Small intestine (tissue), 7 donors: Measurements from ENCODE around the gene UBASH3A. TPM values are rescaled to one million over a fixed set of nuclear protein-coding genes. Genes with fewer than 3 reads are reported as not detected.

ENCODE experiments used
- DNase-seq, 2 donors: peaks; one replicate each; pipeline versions ENCODE4 v3.0.0 to v3.0.0-alpha.2; 2013
- FAIRE-seq: peaks from 2 replicates; lab custom pipeline; 2012; peaks lifted over from hg19 to GRCh38; lab: Jason Lieb, UNC
- H3K27ac ChIP-seq, 3 donors: one replicate each; pipeline ENCODE4 v1.5.1; 2013; ENCODE audit warnings: low read length in 2 of 3, mild to moderate bottlenecking in 2 of 3, control low read depth in 1 of 3, inconsistent platforms in 1 of 3, low read depth in 1 of 3, moderate library complexity in 1 of 3
- H3K27me3 ChIP-seq, 3 donors: one replicate each; pipeline ENCODE4 v1.6.1; 2013; ENCODE audit warnings: low read length in 3 of 3, inconsistent platforms in 1 of 3; ENCODE audit not compliant: control insufficient read depth in 3 of 3, insufficient read depth in 3 of 3
- H3K36me3 ChIP-seq, 3 donors: one replicate each; pipeline ENCODE4 v1.6.1; 2013; ENCODE audit warnings: low read length in 3 of 3, inconsistent platforms in 1 of 3, low read depth in 1 of 3, mild to moderate bottlenecking in 1 of 3, moderate library complexity in 1 of 3; ENCODE audit not compliant: control insufficient read depth in 3 of 3, insufficient read depth in 2 of 3
- H3K4me1 ChIP-seq, 3 donors: one replicate each; pipeline ENCODE4 v1.6.1; 2013; ENCODE audit warnings: low read length in 2 of 3, inconsistent platforms in 1 of 3, low read depth in 1 of 3, mild to moderate bottlenecking in 1 of 3, moderate library complexity in 1 of 3; ENCODE audit not compliant: control insufficient read depth in 3 of 3, insufficient read depth in 2 of 3
- H3K4me3 ChIP-seq, 3 donors: one replicate each; pipeline ENCODE4 v1.5.1; 2013; ENCODE audit warnings: low read length in 3 of 3, control low read depth in 1 of 3, inconsistent platforms in 1 of 3, low read depth in 1 of 3, mild to moderate bottlenecking in 1 of 3, moderate library complexity in 1 of 3
- H3K9me3 ChIP-seq, 2 donors: one replicate each; pipeline ENCODE4 v1.6.1; 2013; ENCODE audit warnings: low read depth in 1 of 2, low read length in 1 of 2; ENCODE audit not compliant: control insufficient read depth in 2 of 2, insufficient read depth in 1 of 2
- WGBS, 3 donors: extraction: QIAGEN DNeasy Blood & Tissue Kit; methylation state at CpG; one replicate each; pipeline ENCODE4 v1.1.7; 2013; 5-methylcytosine and 5-hydroxymethylcytosine counted together
- polyA plus RNA-seq, 4 donors: library from polyadenylated mRNA; stranded (reverse) in 3 of 4; unstranded in 1 of 4; fragments of 200-250 nt in 3 of 4; fragments of 120-200 nt in 1 of 4; gene quantifications; one replicate each; pipeline versions ENCODE4 v1.2.1 to v1.2.3, GENCODE V29; 2013
- donor health status: healthy with polysubstance abuse.
- donor health status: control.
- donor health status: control.
- donor health status: Bipolar disorder and iron deficiency.
- donor health status: healthy.

Gene UBASH3A
- polyA plus RNA-seq, 4 donors: 0.42 to 2.4 (median 0.76) TPM

- FAIRE-seq (no peak), DNase-seq (no peak)
- Histone ChIP-seq H3K4me1 (peaks cover 0 to 39% (median 9%) of the 10 kb centered on the region in 3 donors), H3K36me3 (no peaks in the 10 kb centered on the region), H3K9me3 (peaks cover 0 to 6% of the 10 kb centered on the region in 2 donors), H3K27ac (no peak overlapping the region), H3K27me3 (no peaks in the 10 kb centered on the region), H3K4me3 (no peak overlapping the region)
- WGBS, 3 donors: 78 to 84% (median 79%) methylated on average over 7 of the region's 7 CpGs
Observed at GRCh38 chr21:42478504-42478903, 74.8 kb downstream of the UBASH3A start.

GRCh38 chr21:42479582-42479981, 75.9 kb downstream of the UBASH3A start:
- peaks cover 0 to 31% (median 4%) of the 10 kb centered on the region in 3 donors for H3K4me1 ChIP-seq
- no peak for FAIRE-seq
- H3K27ac ChIP-seq: no peak overlapping the region
- H3K9me3 ChIP-seq: peaks cover 0 to 6% of the 10 kb centered on the region in 2 donors
- H3K27me3 ChIP-seq: no peaks in the 10 kb centered on the region
- no peak overlapping the region for H3K4me3 ChIP-seq
- H3K36me3 ChIP-seq: no peaks in the 10 kb centered on the region
- no peak for DNase-seq
- WGBS, 3 donors: 81 to 89% (median 85%) methylated on average over 5 of the region's 5 CpGs

- no peak for FAIRE-seq
Observed at GRCh38 chr21:42480736-42481135, 77.0 kb downstream of the UBASH3A start.

GRCh38 chr21:42481169-42481568, 77.5 kb downstream of the UBASH3A start:
- WGBS, 3 donors: 89 to 96% (median 93%) methylated on average over 4 of the region's 4 CpGs
- Histone ChIP-seq H3K27ac (no peak overlapping the region), H3K4me3 (no peak overlapping the region), H3K9me3 (peaks cover 0 to 6% of the 10 kb centered on the region in 2 donors), H3K27me3 (no peaks in the 10 kb centered on the region), H3K4me1 (peaks cover 0 to 16% (median 4%) of the 10 kb centered on the region in 3 donors), H3K36me3 (no peaks in the 10 kb centered on the region)
- no peak for DNase-seq
- no peak for FAIRE-seq

More at GRCh38 chr21:42480736-42481135, 77.0 kb downstream of the UBASH3A start:
- H3K4me3 ChIP-seq: no peak overlapping the region
- no peak overlapping the region for H3K27ac ChIP-seq
- no peaks in the 10 kb centered on the region for H3K27me3 ChIP-seq
- peaks cover 0 to 6% of the 10 kb centered on the region in 2 donors for H3K9me3 ChIP-seq
- 91 to 97% (median 94%) methylated on average over 10 of the region's 10 CpGs for WGBS, 3 donors
- no peaks in the 10 kb centered on the region for H3K36me3 ChIP-seq
- DNase-seq: no peak
- peaks cover 0 to 21% (median 4%) of the 10 kb centered on the region in 3 donors for H3K4me1 ChIP-seq

GRCh38 chr21:42484966-42485365, 81.3 kb downstream of the UBASH3A start:
- Histone ChIP-seq H3K27me3 (no peaks in the 10 kb centered on the region), H3K4me3 (no peak overlapping the region), H3K9me3 (peaks cover 0 to 6% of the 10 kb centered on the region in 2 donors), H3K4me1 (peaks cover 0 to 21% (median 4%) of the 10 kb centered on the region in 3 donors), H3K36me3 (no peaks in the 10 kb centered on the region), H3K27ac (no peak overlapping the region)
- no peak for DNase-seq
- WGBS, 3 donors: 89 to 96% (median 91%) methylated on average over 7 of the region's 7 CpGs
- FAIRE-seq: no peak

GRCh38 chr21:42486072-42486471, 82.4 kb downstream of the UBASH3A start:
- peaks cover 0 to 3% of the 10 kb centered on the region in 2 donors for H3K9me3 ChIP-seq
- no peaks in the 10 kb centered on the region for H3K27me3 ChIP-seq
- no peak overlapping the region for H3K4me3 ChIP-seq
- DNase-seq: no peak
- WGBS, 3 donors: 66 to 90% (median 88%) methylated on average over 6 of the region's 6 CpGs
- FAIRE-seq: no peak
- no peak overlapping the region for H3K27ac ChIP-seq
- H3K36me3 ChIP-seq: no peaks in the 10 kb centered on the region
- peaks cover 0 to 31% (median 7%) of the 10 kb centered on the region in 3 donors for H3K4me1 ChIP-seq

- H3K9me3 ChIP-seq: no peaks in the 10 kb centered on the region
- peaks cover 0 to 33% (median 8%) of the 10 kb centered on the region in 3 donors for H3K4me1 ChIP-seq
- no peak overlapping the region for H3K4me3 ChIP-seq
- FAIRE-seq (no peak), DNase-seq (no peak)
- 53 to 76% (median 70%) methylated on average over 5 of the region's 5 CpGs for WGBS, 3 donors
- no peak overlapping the region for H3K27ac ChIP-seq
- no peaks in the 10 kb centered on the region for H3K27me3 ChIP-seq
- no peaks in the 10 kb centered on the region for H3K36me3 ChIP-seq
Observed at GRCh38 chr21:42486531-42486930, 82.8 kb downstream of the UBASH3A start.

GRCh38 chr21:42489006-42489563, 85.4 kb downstream of the UBASH3A start:
- no peak for FAIRE-seq
- WGBS, 3 donors: 74 to 83% (median 82%) methylated on average over 2 of the region's 2 CpGs

More at GRCh38 chr21:42489006-42489563, 85.4 kb downstream of the UBASH3A start:
- Histone ChIP-seq H3K36me3 (no peaks in the 10 kb centered on the region), H3K27ac (no peak overlapping the region), H3K27me3 (no peaks in the 10 kb centered on the region), H3K9me3 (no peaks in the 10 kb centered on the region), H3K4me1 (peaks cover 4 to 44% (median 6%) of the 10 kb centered on the region in 3 donors), H3K4me3 (no peak overlapping the region)
- no peak for DNase-seq
